Prostate gland (tissue), 2 donors: Measurements from ENCODE around the gene SMCO4.

Experiments used
- CTCF ChIP-seq, 4 experiments: fragments of 200-600 bp in 2 of 4; fragments of 450-650 bp in 2 of 4; sonication (generic) in 2 of 4; IDR thresholded peaks; 1 replicate in 3 of 4; 2 replicates in 1 of 4; pipeline ENCODE4 v1.5.1; 2016 to 2019; ENCODE audit warnings: antibody characterized with exemption in 4 of 4, mild to moderate bottlenecking in 2 of 4, moderate library complexity in 2 of 4
- POLR2A ChIP-seq: fragments of 450-650 bp; IDR thresholded peaks from one replicate; pipeline ENCODE4 v1.6.1; 2016; ENCODE audit warnings: antibody characterized with exemption, mild to moderate bottlenecking
- POLR2AphosphoS5 ChIP-seq: sonication (generic); formaldehyde crosslinking; IDR thresholded peaks from one replicate; pipeline ENCODE4 v1.6.1; 2017; ENCODE audit warnings: antibody characterized with exemption

GRCh38 chr11:93537767-93538261, 5.4 kb downstream of the SMCO4 start:
- no peak for TF ChIP-seq CTCF (IDR thresholded peaks at IDR 0.05)
- TF ChIP-seq POLR2AphosphoS5, result no peak
- no peak for TF ChIP-seq POLR2A
